AG04450 (cell line): ENCODE data around the gene ARID3C. TPM values are rescaled to one million over a fixed set of nuclear protein-coding genes. Genes with fewer than 3 reads are reported as not detected.

Experiments used
- CTCF ChIA-PET: fragments of 300-600, 350-600 bp; formaldehyde crosslinking; extraction: SDS; loops from one replicate; lab custom pipeline; 2022; ENCODE audit warnings: antibody characterized with exemption, inconsistent platforms; lab: Charles Lee
- POLR2A ChIA-PET: fragments of 350-600 bp; formaldehyde crosslinking; extraction: SDS; loops from one replicate; lab custom pipeline; 2021; ENCODE audit warnings: antibody characterized with exemption, inconsistent platforms; lab: Yijun Ruan, JAX
- DNase-seq: peaks from one replicate; pipeline ENCODE4 v3.0.0-alpha.2; 2011; ENCODE audit warnings: low read depth, low spot score
- H3K27ac ChIP-seq: one replicate; pipeline ENCODE4 v1.5.1; 2012; ENCODE audit warnings: low read depth, low read length, control low read depth
- H3K27me3 ChIP-seq: one replicate; pipeline ENCODE4 v1.6.0; 2012; ENCODE audit warnings: low read length; ENCODE audit not compliant: control insufficient read depth, insufficient read depth
- H3K4me3 ChIP-seq: 2 replicates; pipeline ENCODE4 v1.5.1; 2011; ENCODE audit warnings: mild to moderate bottlenecking, low read depth, low read length, control low read depth
- H3K9me3 ChIP-seq: 2 replicates; pipeline ENCODE4 v1.5.1; 2012; ENCODE audit warnings: low read length; ENCODE audit not compliant: control insufficient read depth, insufficient read depth
- CTCF ChIP-seq: IDR thresholded peaks from 2 replicates; pipeline ENCODE4 v1.5.1; 2011; ENCODE audit warnings: low read depth, low read length, control low read depth, inconsistent platforms
- polyA plus RNA-seq: library from polyadenylated mRNA; depleted of rRNA; stranded (reverse); fragments of >200 nt; gene quantifications from 2 replicates; pipeline ENCODE4 v1.2.3, GENCODE V29; 2011

Gene ARID3C
- polyA plus RNA-seq, 1 experiment, result not detected

GRCh38 chr9:34637356-34638137 is 8.7 kb upstream of the ARID3C start, which contains the start of gene SIGMAR1:
SIGMAR1 (minus strand) TSS chr9:34637787; CDS start chr9:34637697, 90 bp downstream.
- Histone ChIP-seq H3K27me3 (no peaks in the 10 kb centered on the region), H3K27ac (peak within 1 kb of the TSS; percentile 11), H3K9me3 (no peaks in the 10 kb centered on the region; the same call in 1 of the 2 replicates), H3K4me3 (peak within 1 kb of the TSS; percentile 80)
- no peak for TF ChIP-seq CTCF
- CTCF ChIA-PET, result interaction anchor here (0.8 to 2.6 kb wide), 6 partner anchors 9 to 65 kb away, joined by 3 to 22 read pairs (median 5); partner anchors contain the start of genes DCTN3 and GALT
- DNase-seq, result peak; percentile 82
- POLR2A ChIA-PET, result interaction anchor here (0.7 to 2.5 kb wide), 5 partner anchors 9 to 28 kb away, joined by 3 to 17 read pairs (median 6); partner anchors contain the start of genes DCTN3, GALT and RPP25L

GRCh38 chr9:34636791-34637355 is 8.0 kb upstream of the ARID3C start:
- CTCF ChIA-PET, result interaction anchor here (0.8 to 3.8 kb wide), 5 partner anchors 10 to 33 kb away, joined by 3 to 36 read pairs (median 8); partner anchors contain the start of genes DCTN3 and GALT

GRCh38 chr9:34635556-34635955 is 6.7 kb upstream of the ARID3C start:
- H3K27ac ChIP-seq, result no peak overlapping the region
- no peak for TF ChIP-seq CTCF
- peaks cover 6% of the 10 kb centered on the region for H3K27me3 ChIP-seq
- POLR2A ChIA-PET, result no interaction called here
- CTCF ChIA-PET, result interaction anchor here (0.8 to 4.0 kb wide), 7 partner anchors 9 to 32 kb away, joined by 3 to 111 read pairs (median 8); partner anchors contain the start of genes DCTN3, GALT, IL11RA and RPP25L
- H3K4me3 ChIP-seq, result no peak overlapping the region
- no peak for DNase-seq
- no peaks in the 10 kb centered on the region; the same call in 1 of the 2 replicates for H3K9me3 ChIP-seq

More at GRCh38 chr9:34636791-34637355, 8.0 kb upstream of the ARID3C start:
- Histone ChIP-seq H3K27ac (peak overlapping the region; percentile 11), H3K4me3 (peak overlapping the region; percentile 80), H3K9me3 (no peaks in the 10 kb centered on the region; the same call in 1 of the 2 replicates), H3K27me3 (no peaks in the 10 kb centered on the region)
- POLR2A ChIA-PET, result interaction anchor here (0.7 to 2.5 kb wide), 4 partner anchors 10 to 28 kb away, joined by 3 to 17 read pairs (median 8); partner anchors contain the start of genes DCTN3 and GALT
- DNase-seq, result no peak
- no peak for TF ChIP-seq CTCF

GRCh38 chr9:34634551-34635248 is 5.8 kb upstream of the ARID3C start:
- ChIA-PET CTCF (interaction anchor here (0.5 to 4.0 kb wide), 25 partner anchors 9 to 446 kb away, joined by 3 to 111 read pairs (median 5); partner anchors contain the start of genes DCTN3, GALT, IL11RA and MYORG), POLR2A (interaction anchor here (2.2 kb wide), 1 partner anchor 15 kb away, joined by 15 read pairs; the partner anchor contains the start of gene DCTN3)
- no peak overlapping the region for H3K4me3 ChIP-seq

More at GRCh38 chr9:34634551-34635248, 5.8 kb upstream of the ARID3C start:
- DNase-seq, result no peak
- TF ChIP-seq CTCF, result no peak
- no peak overlapping the region for H3K27ac ChIP-seq
- peaks cover 15% of the 10 kb centered on the region for H3K27me3 ChIP-seq
- no peaks in the 10 kb centered on the region; the same call in 1 of the 2 replicates for H3K9me3 ChIP-seq
